ENCODE results near the gene FBXL5.

Gene FBXL5

DNA sequence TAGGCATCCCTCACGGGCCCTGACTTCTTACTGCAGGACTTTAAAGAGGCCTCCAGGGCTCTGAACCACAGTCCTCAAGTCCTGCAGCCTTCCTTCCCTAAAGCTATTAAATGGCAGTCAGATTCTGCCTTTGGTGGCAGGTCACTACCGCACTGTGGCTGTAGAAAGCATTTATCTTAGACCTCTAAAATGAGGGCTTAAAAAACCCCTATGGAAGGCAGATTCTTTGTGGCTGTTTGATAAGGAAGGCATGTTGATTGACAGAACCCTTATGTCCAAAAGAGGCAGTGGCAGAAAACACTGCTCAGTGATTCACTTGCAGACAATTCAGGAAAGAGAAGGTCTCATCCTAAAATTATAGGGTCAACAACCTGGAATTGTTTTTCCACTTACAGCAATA, 79.2 kb downstream of the FBXL5 start:
- DNase-seq (ENCODE audit: low read depth), result no peak
- no peak overlapping the region for H3K4me3 ChIP-seq (ENCODE audit: low read depth, low read length)
- TF ChIP-seq, protein P1, sequence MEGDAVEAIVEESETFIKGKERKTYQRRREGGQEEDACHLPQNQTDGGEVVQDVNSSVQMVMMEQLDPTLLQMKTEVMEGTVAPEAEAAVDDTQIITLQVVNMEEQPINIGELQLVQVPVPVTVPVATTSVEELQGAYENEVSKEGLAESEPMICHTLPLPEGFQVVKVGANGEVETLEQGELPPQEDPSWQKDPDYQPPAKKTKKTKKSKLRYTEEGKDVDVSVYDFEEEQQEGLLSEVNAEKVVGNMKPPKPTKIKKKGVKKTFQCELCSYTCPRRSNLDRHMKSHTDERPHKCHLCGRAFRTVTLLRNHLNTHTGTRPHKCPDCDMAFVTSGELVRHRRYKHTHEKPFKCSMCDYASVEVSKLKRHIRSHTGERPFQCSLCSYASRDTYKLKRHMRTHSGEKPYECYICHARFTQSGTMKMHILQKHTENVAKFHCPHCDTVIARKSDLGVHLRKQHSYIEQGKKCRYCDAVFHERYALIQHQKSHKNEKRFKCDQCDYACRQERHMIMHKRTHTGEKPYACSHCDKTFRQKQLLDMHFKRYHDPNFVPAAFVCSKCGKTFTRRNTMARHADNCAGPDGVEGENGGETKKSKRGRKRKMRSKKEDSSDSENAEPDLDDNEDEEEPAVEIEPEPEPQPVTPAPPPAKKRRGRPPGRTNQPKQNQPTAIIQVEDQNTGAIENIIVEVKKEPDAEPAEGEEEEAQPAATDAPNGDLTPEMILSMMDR (conservative IDR thresholded peaks at IDR 0.05; ENCODE audit: low read depth, low read length), result no peak

- H3K4me3 ChIP-seq (ENCODE audit: low read depth, low read length), result no peak overlapping the region
- TF ChIP-seq, protein P1 (conservative IDR thresholded peaks at IDR 0.05; ENCODE audit: low read depth, low read length), result no peak
- no peak for DNase-seq (ENCODE audit: low read depth)
These were observed 85.4 kb downstream of the FBXL5 start for GRCh38 chr4:15569746-15570145.

- peak; percentile 38 for DNase-seq (ENCODE audit: low read depth)
- TF ChIP-seq, protein P1 (conservative IDR thresholded peaks at IDR 0.05; ENCODE audit: low read depth, low read length), result no peak
- no peak overlapping the region for H3K4me3 ChIP-seq (ENCODE audit: low read depth, low read length)
These were observed 86.3 kb downstream of the FBXL5 start for GRCh38 chr4:15568821-15569220.

- DNase-seq (ENCODE audit: low read depth), result no peak
- H3K4me3 ChIP-seq (ENCODE audit: low read depth, low read length), result no peak overlapping the region
- TF ChIP-seq, protein P1 (conservative IDR thresholded peaks at IDR 0.05; ENCODE audit: low read depth, low read length), result no peak
These were observed 91.3 kb downstream of the FBXL5 start for GRCh38 chr4:15563871-15564270.

GRCh38 chr4:15562623-15563022, 92.5 kb downstream of the FBXL5 start:
- TF ChIP-seq, protein P1 (conservative IDR thresholded peaks at IDR 0.05; ENCODE audit: low read depth, low read length), result no peak
- DNase-seq (ENCODE audit: low read depth), result no peak

GRCh38 chr4:15562114-15562513, 93.0 kb downstream of the FBXL5 start:
- no peak for DNase-seq (ENCODE audit: low read depth)
- no peak overlapping the region for H3K4me3 ChIP-seq (ENCODE audit: low read depth, low read length)
- TF ChIP-seq, protein P1 (conservative IDR thresholded peaks at IDR 0.05; ENCODE audit: low read depth, low read length), result no peak

More at GRCh38 chr4:15562623-15563022, 92.5 kb downstream of the FBXL5 start:
- H3K4me3 ChIP-seq (ENCODE audit: low read depth, low read length), result no peak overlapping the region

GRCh38 chr4:15558561-15558960, 96.6 kb downstream of the FBXL5 start:
- no peak for DNase-seq (ENCODE audit: low read depth)
- TF ChIP-seq, protein P1 (conservative IDR thresholded peaks at IDR 0.05; ENCODE audit: low read depth, low read length), result no peak
- no peak overlapping the region for H3K4me3 ChIP-seq (ENCODE audit: low read depth, low read length)

All from choroid plexus epithelial cell (primary cell).